AG09319 (cell line): Measurements from ENCODE around the gene CARD10.

ENCODE experiments used
- DNase-seq: peaks from one replicate; pipeline ENCODE4 v3.0.0-alpha.2; 2010; ENCODE audit warnings: low read depth; ENCODE audit errors: extremely low read depth
- CTCF ChIP-seq: IDR thresholded peaks from 2 replicates; pipeline ENCODE4 v1.5.1; 2011; ENCODE audit warnings: low read depth, mild to moderate bottlenecking, inconsistent platforms, low read length, moderate library complexity

Gene CARD10

GRCh38 chr22:37503183-37503683 is 16.0 kb downstream of the CARD10 start:
- no peak for DNase-seq
- no peak for TF ChIP-seq CTCF

- TF ChIP-seq CTCF = no peak
- DNase-seq = no peak
These were observed 16.7 kb downstream of the CARD10 start for GRCh38 chr22:37502342-37503182.

GRCh38 chr22:37501610-37502341 is 17.4 kb downstream of the CARD10 start:
- DNase-seq = peak; percentile 49
- TF ChIP-seq CTCF = no peak

- no peak for TF ChIP-seq CTCF
- no peak for DNase-seq
These were observed 18.2 kb downstream of the CARD10 start for GRCh38 chr22:37500745-37501609.

GRCh38 chr22:37499789-37500540 is 19.2 kb downstream of the CARD10 start:
- TF ChIP-seq CTCF = no peak
- DNase-seq = no peak

GRCh38 chr22:37499027-37499707 is 20.0 kb downstream of the CARD10 start:
- no peak for TF ChIP-seq CTCF
- DNase-seq = no peak
